ELF-1 (cell line): ENCODE results near the gene POLN.
A peak's percentile ranks its signal among the peaks of the same experiment; 100 is the strongest.

Experiments used
- DNase-seq: peaks from one replicate; pipeline ENCODE4 v3.0.0-alpha.2; 2016; ENCODE audit warnings: low read depth, low spot score

Gene POLN

GRCh38 chr4:2071252-2071911 lies 170.5 kb downstream of the POLN start:
- DNase-seq: peak; percentile 59

GRCh38 chr4:2070421-2071251 lies 171.3 kb downstream of the POLN start:
- no peak for DNase-seq

- DNase-seq: no peak
Measured at GRCh38 chr4:2069986-2070385, 171.9 kb downstream of the POLN start.

- DNase-seq: no peak
Measured at GRCh38 chr4:2069161-2069971, 172.6 kb downstream of the POLN start.

- no peak for DNase-seq
Measured at GRCh38 chr4:2068566-2068965, 173.4 kb downstream of the POLN start.

- DNase-seq: no peak
Measured at GRCh38 chr4:2068198-2068470, 173.8 kb downstream of the POLN start.

- no peak for DNase-seq
Measured at GRCh38 chr4:2067446-2068197, 174.3 kb downstream of the POLN start.

- DNase-seq: no peak
Measured at GRCh38 chr4:2066571-2067445, 175.1 kb downstream of the POLN start.

- DNase-seq: no peak
Measured at GRCh38 chr4:2066011-2066551, 175.8 kb downstream of the POLN start.

- DNase-seq: no peak
Measured at GRCh38 chr4:2065106-2065930, 176.6 kb downstream of the POLN start.

- no peak for DNase-seq
Measured at GRCh38 chr4:2064276-2064991, 177.5 kb downstream of the POLN start.

GRCh38 chr4:2063557-2064275 lies 178.2 kb downstream of the POLN start:
- DNase-seq: no peak

GRCh38 chr4:2062808-2063524 lies 179.0 kb downstream of the POLN start:
- no peak for DNase-seq

GRCh38 chr4:2062168-2062807 lies 179.6 kb downstream of the POLN start:
- no peak for DNase-seq

- DNase-seq: no peak
Measured at GRCh38 chr4:2061186-2062131, 180.5 kb downstream of the POLN start.

- DNase-seq: peak; percentile 71
Measured at GRCh38 chr4:2060611-2061185, 181.2 kb downstream of the POLN start.
